WERI-Rb-1 (cell line): ENCODE data around the gene ENTREP3.

Experiments used
- DNase-seq: peaks from one replicate; pipeline ENCODE4 v3.0.0-alpha.2; 2020
- H3K27ac ChIP-seq: fragments of 250-450 bp; sonication (Bioruptor Pico); 2 replicates; pipeline ENCODE4 v1.5.1; 2020; ENCODE audit warnings: mild to moderate bottlenecking, moderate library complexity
- H3K27me3 ChIP-seq: fragments of 250-450 bp; sonication (Bioruptor Pico); 2 replicates; pipeline ENCODE4 v1.5.1; 2021; ENCODE audit warnings: mild to moderate bottlenecking, low read depth, moderate library complexity; ENCODE audit not compliant: insufficient read depth, severe bottlenecking
- H3K36me3 ChIP-seq: fragments of 250-450 bp; sonication (Bioruptor Pico); 2 replicates; pipeline ENCODE4 v1.5.1; 2020; ENCODE audit warnings: mild to moderate bottlenecking, moderate library complexity
- H3K4me3 ChIP-seq: 2 replicates; pipeline ENCODE4 v1.5.1; 2011; ENCODE audit warnings: low read depth, mild to moderate bottlenecking, control low read depth, low read length
- H3K9me3 ChIP-seq: fragments of 250-450 bp; sonication (Bioruptor Pico); 2 replicates; pipeline ENCODE4 v1.5.1; 2021; ENCODE audit warnings: mild to moderate bottlenecking, moderate library complexity; ENCODE audit not compliant: severe bottlenecking
- CTCF ChIP-seq: IDR thresholded peaks from 2 replicates; pipeline ENCODE4 v1.5.1; 2011; ENCODE audit warnings: low read depth, mild to moderate bottlenecking, control low read depth, inconsistent platforms, low read length

The ENTREP3 gene

GRCh38 chr1:155208541-155209311 is 46.6 kb downstream of the ENTREP3 start, which contains the start of gene MTX1:
TSS of gene MTX1 (plus strand) at chr1:155208695. CDS start at chr1:155208805, 110 bp downstream.
- TF ChIP-seq CTCF, result no peak
- H3K9me3 ChIP-seq, result no peaks in the 10 kb centered on the region
- peak; percentile 99 for DNase-seq
- peaks cover 14% of the 10 kb centered on the region for H3K36me3 ChIP-seq
- peak within 1 kb of the TSS; percentile 96 for H3K27ac ChIP-seq
- no peaks in the 10 kb centered on the region for H3K27me3 ChIP-seq
- H3K4me3 ChIP-seq, result peak within 1 kb of the TSS; percentile 97

GRCh38 chr1:155207806-155208540 is 47.3 kb downstream of the ENTREP3 start, which contains the start of gene THBS3:
TSS of gene THBS3 (minus strand) at chr1:155207897. CDS start at chr1:155207876, 21 bp downstream.
- peak; percentile 91 for DNase-seq
- Histone ChIP-seq H3K27ac (peak within 1 kb of the TSS; percentile 96), H3K4me3 (peak within 1 kb of the TSS; percentile 97), H3K36me3 (peaks cover 18% of the 10 kb centered on the region), H3K9me3 (no peaks in the 10 kb centered on the region), H3K27me3 (no peaks in the 10 kb centered on the region)
- TF ChIP-seq CTCF, result no peak

GRCh38 chr1:155206891-155207805 is 48.1 kb downstream of the ENTREP3 start:
- Histone ChIP-seq H3K27ac (peak overlapping the region; percentile 96), H3K27me3 (no peaks in the 10 kb centered on the region), H3K9me3 (no peaks in the 10 kb centered on the region), H3K4me3 (peak overlapping the region; percentile 97), H3K36me3 (peaks cover 26% of the 10 kb centered on the region)
- DNase-seq, result peak; percentile 99
- TF ChIP-seq CTCF, result peak; percentile 100

GRCh38 chr1:155205969-155206593 is 49.2 kb downstream of the ENTREP3 start:
- Histone ChIP-seq H3K27me3 (no peaks in the 10 kb centered on the region), H3K27ac (no peak overlapping the region), H3K9me3 (no peaks in the 10 kb centered on the region), H3K36me3 (peaks cover 33% of the 10 kb centered on the region), H3K4me3 (no peak overlapping the region)
- TF ChIP-seq CTCF, result no peak
- DNase-seq, result no peak

- Histone ChIP-seq H3K27ac (no peak overlapping the region), H3K4me3 (no peak overlapping the region), H3K9me3 (no peaks in the 10 kb centered on the region), H3K27me3 (no peaks in the 10 kb centered on the region), H3K36me3 (peaks cover 40% of the 10 kb centered on the region)
- no peak for DNase-seq
- no peak for TF ChIP-seq CTCF
These were observed 50.2 kb downstream of the ENTREP3 start for GRCh38 chr1:155205035-155205434.
